HG03045 (cell line): ENCODE results near the gene PSMA6.
A peak's percentile ranks its signal among the peaks of the same experiment; 100 is the strongest.
"Not testable (repeated sequence)": the region's sequence is repeated elsewhere in the genome, so short reads cannot be mapped to it uniquely, and the experiment has no call there.

Experiments used
- ATAC-seq: cut with Tn5 transposase; IDR thresholded peaks from one replicate; pipeline ENCODE4 v1.9.1; 2021; ENCODE audit warnings: mild to moderate bottlenecking, moderate library complexity; ENCODE audit not compliant: unreplicated experiment

Gene PSMA6

DNA sequence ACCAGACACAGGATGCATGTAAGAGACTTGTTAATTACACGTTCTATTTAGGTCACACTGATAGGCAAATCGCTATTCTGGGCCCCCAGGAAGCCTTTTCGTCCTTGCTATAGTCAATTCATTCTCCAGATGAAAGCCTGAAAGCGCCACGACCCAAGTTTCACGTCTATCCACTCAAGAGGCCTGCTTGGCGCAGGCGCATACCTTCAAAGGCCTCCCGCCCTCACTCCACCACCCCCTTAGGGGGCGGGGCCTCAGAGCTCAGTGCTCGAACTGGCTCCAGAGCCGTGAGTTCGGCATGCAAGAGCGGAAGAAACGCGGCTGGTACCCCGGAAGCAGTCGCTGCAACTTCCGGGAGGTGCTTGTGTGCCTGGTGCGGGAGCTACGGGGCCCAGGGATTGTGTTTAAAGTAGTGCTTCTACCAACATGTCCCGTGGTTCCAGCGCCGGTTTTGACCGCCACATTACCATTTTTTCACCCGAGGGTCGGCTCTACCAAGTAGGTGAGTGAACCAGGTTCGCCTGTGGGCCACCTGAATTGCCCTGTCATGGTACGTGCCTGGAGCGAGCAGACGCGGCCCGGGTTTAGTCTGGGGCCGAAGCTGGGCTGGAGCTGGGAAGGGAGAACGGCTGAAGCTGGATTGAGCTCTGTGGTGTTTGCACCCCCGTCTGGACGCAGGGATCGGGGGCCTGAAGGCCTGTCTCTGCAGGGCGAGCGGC is at the start of gene PSMA6:
TSS of gene PSMA6 (plus strand) at position 332 of the 719 bp plus-strand sequence. CDS start at position 427, 95 bp downstream.
- ATAC-seq, result peak; percentile 89

- ATAC-seq, result no peak
Measured at GRCh38 chr14:35242599-35243311, 49.4 kb upstream of the PSMA6 start.

- no peak for ATAC-seq
Measured at GRCh38 chr14:35243956-35244355, 48.2 kb upstream of the PSMA6 start.

DNA sequence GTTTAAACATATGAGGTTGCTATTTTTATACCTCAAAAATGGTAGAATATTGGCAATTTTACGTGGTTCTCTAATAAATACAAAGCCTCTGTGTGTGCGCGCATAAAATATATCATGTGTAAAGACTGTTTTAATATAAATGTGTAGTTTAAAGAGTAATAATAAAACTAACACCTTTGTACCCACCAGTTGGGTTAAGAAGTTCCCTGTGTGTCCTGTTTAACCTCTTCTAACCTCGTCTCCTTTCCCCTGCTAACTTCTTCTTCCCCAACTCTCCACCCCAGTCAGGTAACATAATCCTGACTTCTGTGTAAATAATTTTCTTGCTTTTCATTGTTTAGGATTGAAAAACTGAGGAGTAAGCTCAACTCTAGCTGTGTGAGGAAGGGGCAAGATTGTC is 47.6 kb upstream of the PSMA6 start:
- ATAC-seq, result no peak

DNA sequence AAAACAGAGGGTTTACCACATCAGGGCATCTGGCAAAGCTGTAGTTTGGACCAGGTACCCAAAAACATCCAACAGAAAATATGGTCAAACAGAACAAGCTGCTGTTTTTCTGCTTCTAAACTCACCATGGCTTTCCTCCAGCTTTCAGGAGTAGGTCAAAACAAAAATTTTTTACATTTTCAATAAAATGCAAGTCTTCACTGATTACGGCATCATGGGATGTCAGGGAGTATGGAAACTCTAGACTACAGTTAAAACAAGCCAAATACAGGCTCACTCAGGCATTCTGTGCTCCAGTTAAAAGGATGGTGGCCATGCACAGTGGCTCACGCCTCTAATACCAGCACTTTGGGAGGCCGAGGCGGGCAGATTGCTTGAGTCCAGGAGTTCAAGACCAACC is 47.1 kb upstream of the PSMA6 start:
- ATAC-seq, result no peak

GRCh38 chr14:35247777-35248475 is 44.3 kb upstream of the PSMA6 start:
- ATAC-seq, result no peak

DNA sequence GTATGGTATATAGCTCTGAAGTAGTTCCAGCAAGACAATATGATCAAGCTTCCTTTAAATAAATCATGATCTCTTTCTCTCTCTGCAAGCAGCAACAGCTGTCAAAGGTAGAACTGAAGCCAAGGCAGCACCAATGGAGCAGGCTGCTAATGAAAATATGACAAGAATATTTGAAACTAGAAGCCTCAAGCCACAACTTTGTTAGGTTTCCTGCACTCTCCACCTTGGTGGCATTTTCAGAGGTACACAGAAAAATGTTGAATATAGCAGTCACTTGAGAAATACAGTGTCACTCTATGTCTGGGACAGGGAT is 43.8 kb upstream of the PSMA6 start:
- ATAC-seq, result no peak

- no peak for ATAC-seq
Measured at GRCh38 chr14:35250319-35250718, 41.9 kb upstream of the PSMA6 start.

- ATAC-seq, result no peak
Measured at GRCh38 chr14:35252451-35252868, 39.7 kb upstream of the PSMA6 start.

GRCh38 chr14:35253056-35253455 is 39.1 kb upstream of the PSMA6 start:
- ATAC-seq, result not testable (repeated sequence)

GRCh38 chr14:35254034-35254622 is 38.1 kb upstream of the PSMA6 start:
- ATAC-seq, result not testable (repeated sequence)

DNA sequence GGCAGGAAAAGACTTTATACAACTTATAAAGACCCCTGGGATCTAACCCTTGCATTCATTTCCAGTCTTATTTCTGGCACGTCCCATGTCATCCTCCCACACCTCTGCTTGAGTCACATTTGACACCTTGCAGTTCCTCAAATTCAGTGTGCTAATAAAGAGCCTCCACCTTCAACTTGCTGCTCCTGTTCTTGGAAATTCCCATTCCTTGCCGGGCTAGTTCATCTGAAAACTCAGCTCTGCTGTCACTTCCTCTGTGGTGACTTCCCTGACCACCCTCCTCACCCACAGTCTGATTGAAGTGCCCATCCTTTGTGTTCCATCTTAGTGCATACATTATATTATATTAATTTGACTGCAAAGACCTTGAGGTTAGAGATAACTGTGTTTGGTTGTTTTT is 37.4 kb upstream of the PSMA6 start:
- no peak for ATAC-seq

- ATAC-seq, result no peak
Measured at GRCh38 chr14:35255711-35256110, 36.5 kb upstream of the PSMA6 start.

DNA sequence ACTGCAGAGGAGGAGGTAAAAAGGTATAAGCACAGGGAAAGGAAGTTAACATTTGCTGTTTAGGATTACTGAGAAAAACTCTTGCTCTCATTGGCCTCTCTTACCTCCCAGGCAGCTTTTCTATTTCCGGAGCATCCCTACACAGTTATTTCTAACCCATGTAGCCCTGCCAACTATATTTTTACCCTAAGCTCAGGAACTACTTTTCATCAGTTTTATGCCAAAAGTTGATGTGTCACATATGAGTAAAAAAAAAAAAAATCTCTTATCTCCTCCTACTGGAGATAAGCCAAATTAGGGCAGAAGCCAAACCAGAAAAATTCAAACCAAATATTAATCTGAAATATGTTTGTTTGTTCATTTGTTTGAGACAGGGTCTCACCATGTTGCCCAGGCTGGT is 34.4 kb upstream of the PSMA6 start:
- ATAC-seq, result no peak

DNA sequence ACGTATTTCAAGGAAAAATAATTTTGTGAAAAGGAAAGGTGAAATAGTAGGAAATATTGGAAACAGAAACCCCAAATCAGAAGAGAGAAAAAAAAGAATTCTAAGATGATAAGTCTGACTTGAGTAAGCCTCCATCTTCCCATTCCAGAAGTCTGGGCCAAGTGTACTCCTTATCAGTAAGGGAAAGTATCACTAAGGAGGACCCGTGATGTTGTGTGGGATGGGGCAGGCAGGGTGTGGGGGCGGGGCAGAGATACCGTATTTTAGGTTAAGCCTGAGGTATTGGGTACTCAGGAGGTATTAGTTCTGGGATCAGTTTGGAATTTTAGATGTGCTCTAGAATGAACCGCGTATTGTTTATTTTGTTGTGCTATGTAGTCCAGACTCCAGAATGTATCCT is 33.8 kb upstream of the PSMA6 start:
- no peak for ATAC-seq

- ATAC-seq, result no peak
Measured at GRCh38 chr14:35261774-35262173, 30.4 kb upstream of the PSMA6 start.

- no peak for ATAC-seq
Measured at GRCh38 chr14:35262436-35262835, 29.7 kb upstream of the PSMA6 start.

DNA sequence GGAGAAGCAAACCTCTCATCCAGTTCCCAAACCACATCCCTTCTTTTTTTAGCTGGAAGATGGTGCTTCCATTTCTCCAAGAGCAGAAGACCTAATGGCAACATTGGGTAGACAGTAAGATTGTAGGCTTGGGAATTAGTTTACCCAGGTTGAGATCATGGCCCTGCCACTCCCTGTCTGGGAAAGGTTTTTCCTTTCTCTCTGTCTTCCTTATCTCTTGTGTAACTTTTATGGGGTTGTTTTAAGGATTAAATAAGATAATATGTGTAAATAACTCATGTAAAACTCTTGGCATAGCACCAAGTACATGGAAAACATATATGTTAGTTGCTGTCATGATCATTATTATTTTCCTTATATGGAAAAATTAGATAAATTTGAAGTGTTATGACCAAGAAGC is 23.2 kb upstream of the PSMA6 start:
- no peak for ATAC-seq

- no peak for ATAC-seq
Measured at GRCh38 chr14:35274805-35275204, 17.4 kb upstream of the PSMA6 start.

GRCh38 chr14:35277179-35277578 is 15.0 kb upstream of the PSMA6 start:
- ATAC-seq, result no peak

DNA sequence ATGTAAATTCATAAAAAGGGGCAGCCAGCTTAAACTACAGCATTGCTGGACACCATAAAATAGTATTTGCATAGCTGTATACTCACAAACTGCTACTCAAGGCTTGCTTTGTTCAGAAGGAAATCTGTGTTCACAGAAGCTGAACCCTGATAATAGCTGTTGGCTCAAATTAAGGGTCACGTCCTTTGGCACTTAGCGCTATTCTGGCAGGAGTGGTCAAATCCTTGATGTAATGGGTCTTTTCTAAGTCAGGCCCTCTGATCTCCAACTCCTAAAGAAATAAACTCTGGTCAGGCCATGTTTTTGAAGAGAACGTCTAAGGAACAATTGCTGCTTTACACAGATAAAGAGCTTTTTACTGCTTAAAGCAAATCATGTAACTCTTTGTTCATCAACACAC is 12.8 kb upstream of the PSMA6 start:
- no peak for ATAC-seq

- no peak for ATAC-seq
Measured at GRCh38 chr14:35281341-35281740, 10.8 kb upstream of the PSMA6 start.
